Neural crest cell (in vitro differentiated cells): ENCODE data around the gene OR2G3. TPM values are rescaled to one million over a fixed set of nuclear protein-coding genes. Genes with fewer than 3 reads are reported as not detected.
A peak's percentile ranks its signal among the peaks of the same experiment; 100 is the strongest.

Experiments used
- DNase-seq: peaks from one replicate; pipeline ENCODE4 v3.0.0; 2021; ENCODE audit warnings: low read depth, mixed read lengths, low spot score
- H3K27ac Mint-ChIP-seq: one replicate; pipeline ENCODE4 v1.8.0; 2021; ENCODE audit warnings: mild to moderate bottlenecking, mixed read lengths; ENCODE audit not compliant: unreplicated experiment
- H3K27me3 Mint-ChIP-seq: 2 replicates; pipeline ENCODE4 v1.8.0; 2021; ENCODE audit warnings: low read depth, mild to moderate bottlenecking, mixed read lengths
- H3K36me3 Mint-ChIP-seq: 2 replicates; pipeline ENCODE4 v1.8.0; 2021; ENCODE audit warnings: low read depth, mild to moderate bottlenecking, mixed read lengths
- H3K4me1 Mint-ChIP-seq: 2 replicates; pipeline ENCODE4 v1.8.0; 2021; ENCODE audit warnings: mixed read lengths
- H3K4me3 Mint-ChIP-seq: one replicate; pipeline ENCODE4 v1.8.0; 2021; ENCODE audit warnings: mild to moderate bottlenecking, mixed read lengths
- H3K9me3 Mint-ChIP-seq: 2 replicates; pipeline ENCODE4 v1.8.0; 2021; ENCODE audit warnings: mixed read lengths
- total RNA-seq: library from RNA; stranded (reverse); gene quantifications from 2 replicates; pipeline ENCODE4 v1.2.1, GENCODE V29; 2021
- TF ChIP-seq, protein P1 (sequence below): fragments of 200-600 bp; sonication (generic); conservative IDR thresholded peaks from 2 replicates; pipeline ENCODE4 v1.5.0; 2021; ENCODE audit warnings: antibody characterized with exemption, mild to moderate bottlenecking

Gene OR2G3
- total RNA-seq, 1 donor from 2014 or later, result not detected

- Mint-ChIP-seq H3K9me3 (peaks cover 13% of the 10 kb centered on the region), H3K4me1 (no peaks in the 10 kb centered on the region), H3K4me3 (no peak overlapping the region), H3K27me3 (no peaks in the 10 kb centered on the region), H3K27ac (no peak overlapping the region), H3K36me3 (peaks cover 8% of the 10 kb centered on the region)
- DNase-seq, result no peak
- TF ChIP-seq, protein P1, sequence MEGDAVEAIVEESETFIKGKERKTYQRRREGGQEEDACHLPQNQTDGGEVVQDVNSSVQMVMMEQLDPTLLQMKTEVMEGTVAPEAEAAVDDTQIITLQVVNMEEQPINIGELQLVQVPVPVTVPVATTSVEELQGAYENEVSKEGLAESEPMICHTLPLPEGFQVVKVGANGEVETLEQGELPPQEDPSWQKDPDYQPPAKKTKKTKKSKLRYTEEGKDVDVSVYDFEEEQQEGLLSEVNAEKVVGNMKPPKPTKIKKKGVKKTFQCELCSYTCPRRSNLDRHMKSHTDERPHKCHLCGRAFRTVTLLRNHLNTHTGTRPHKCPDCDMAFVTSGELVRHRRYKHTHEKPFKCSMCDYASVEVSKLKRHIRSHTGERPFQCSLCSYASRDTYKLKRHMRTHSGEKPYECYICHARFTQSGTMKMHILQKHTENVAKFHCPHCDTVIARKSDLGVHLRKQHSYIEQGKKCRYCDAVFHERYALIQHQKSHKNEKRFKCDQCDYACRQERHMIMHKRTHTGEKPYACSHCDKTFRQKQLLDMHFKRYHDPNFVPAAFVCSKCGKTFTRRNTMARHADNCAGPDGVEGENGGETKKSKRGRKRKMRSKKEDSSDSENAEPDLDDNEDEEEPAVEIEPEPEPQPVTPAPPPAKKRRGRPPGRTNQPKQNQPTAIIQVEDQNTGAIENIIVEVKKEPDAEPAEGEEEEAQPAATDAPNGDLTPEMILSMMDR, result no peak
Measured at GRCh38 chr1:247574664-247575063, 30.7 kb upstream of the OR2G3 start.

GRCh38 chr1:247576514-247576913 is 28.9 kb upstream of the OR2G3 start:
- TF ChIP-seq, protein P1, result peak; percentile 61
- H3K4me1 Mint-ChIP-seq, result no peaks in the 10 kb centered on the region
- no peaks in the 10 kb centered on the region for H3K36me3 Mint-ChIP-seq
- H3K27ac Mint-ChIP-seq, result no peak overlapping the region
- DNase-seq, result no peak
- no peak overlapping the region for H3K4me3 Mint-ChIP-seq
- H3K27me3 Mint-ChIP-seq, result peaks cover under 1% of the 10 kb centered on the region
- H3K9me3 Mint-ChIP-seq, result peaks cover 7% of the 10 kb centered on the region

DNA sequence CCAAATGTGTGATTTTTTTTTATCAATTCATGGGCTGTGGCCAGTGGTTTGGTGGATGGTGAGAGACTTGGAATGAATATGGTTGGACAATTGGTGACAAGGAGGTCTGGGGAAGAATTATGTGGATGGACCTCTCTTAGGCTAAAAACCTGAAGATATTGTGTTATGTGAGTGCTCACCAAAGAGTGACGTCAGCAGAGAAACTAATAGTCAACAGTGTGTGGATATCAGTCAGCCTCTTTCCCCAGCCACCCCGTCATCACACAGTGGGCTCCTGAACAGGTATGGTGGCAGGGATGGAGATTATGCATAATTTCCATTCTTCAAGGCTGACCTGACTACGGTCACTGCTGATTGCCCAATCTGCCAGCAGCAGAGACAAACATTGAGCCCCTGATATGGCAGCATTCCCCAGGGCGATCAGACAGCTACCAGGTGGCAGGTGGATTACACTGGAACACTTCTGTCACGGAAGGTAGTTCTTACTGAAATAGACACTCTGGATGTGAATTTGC is 26.4 kb upstream of the OR2G3 start:
- no peak overlapping the region for H3K4me3 Mint-ChIP-seq
- H3K36me3 Mint-ChIP-seq, result no peaks in the 10 kb centered on the region
- no peaks in the 10 kb centered on the region for H3K4me1 Mint-ChIP-seq
- no peak overlapping the region for H3K27ac Mint-ChIP-seq
- TF ChIP-seq, protein P1, result no peak
- no peak for DNase-seq
- H3K9me3 Mint-ChIP-seq, result peaks cover 7% of the 10 kb centered on the region
- H3K27me3 Mint-ChIP-seq, result peaks cover 12% of the 10 kb centered on the region

- Mint-ChIP-seq H3K4me1 (no peaks in the 10 kb centered on the region), H3K36me3 (no peaks in the 10 kb centered on the region), H3K4me3 (no peak within 1 kb of the TSS), H3K9me3 (no peaks in the 10 kb centered on the region), H3K27ac (peak within 1 kb of the TSS; percentile 45), H3K27me3 (peaks cover 15% of the 10 kb centered on the region)
- no peak for DNase-seq
- TF ChIP-seq, protein P1, result no peak
Measured at GRCh38 chr1:247588060-247588459, 17.3 kb upstream of the OR2G3 start, which contains the start of gene OR2G2. Gene OR2G2, plus strand, starts transcription at chr1:247588360. Its CDS starts 0 bp downstream, at chr1:247588360.

- no peak for DNase-seq
- Mint-ChIP-seq H3K4me1 (no peaks in the 10 kb centered on the region), H3K4me3 (no peak overlapping the region), H3K36me3 (no peaks in the 10 kb centered on the region), H3K27ac (no peak overlapping the region), H3K9me3 (peaks cover 6% of the 10 kb centered on the region), H3K27me3 (no peaks in the 10 kb centered on the region)
- TF ChIP-seq, protein P1, result no peak
Measured at GRCh38 chr1:247613405-247613804, 8.0 kb downstream of the OR2G3 start.

DNA sequence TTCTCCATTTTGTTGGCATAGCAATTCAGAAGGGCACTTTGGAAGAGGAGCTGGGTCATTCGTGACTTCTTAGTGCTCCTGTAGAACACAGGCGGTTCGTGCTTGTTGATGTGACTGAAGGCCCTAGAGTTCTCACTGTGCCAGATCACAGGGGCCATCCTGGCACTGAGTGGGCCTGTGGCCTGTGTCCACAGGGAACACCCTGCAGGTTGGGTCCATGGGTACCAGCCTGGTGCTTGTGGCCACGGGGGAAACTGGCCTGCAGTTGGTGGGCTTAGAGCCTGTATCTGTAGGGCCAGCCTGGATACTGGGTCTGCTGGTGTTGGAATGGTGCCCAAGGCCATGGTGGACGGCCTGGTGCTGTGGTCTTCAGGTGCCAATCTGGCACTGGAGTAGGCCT is 9.2 kb downstream of the OR2G3 start:
- H3K4me3 Mint-ChIP-seq, result no peak overlapping the region
- peaks cover 4% of the 10 kb centered on the region for H3K9me3 Mint-ChIP-seq
- TF ChIP-seq, protein P1, result no peak
- H3K4me1 Mint-ChIP-seq, result no peaks in the 10 kb centered on the region
- H3K36me3 Mint-ChIP-seq, result no peaks in the 10 kb centered on the region
- DNase-seq, result no peak
- peaks cover 4% of the 10 kb centered on the region for H3K27me3 Mint-ChIP-seq
- H3K27ac Mint-ChIP-seq, result no peak overlapping the region
